Mucosa of descending colon (tissue), 3 donors: Measurements from ENCODE around the gene PALS1. TPM values are rescaled to one million over a fixed set of nuclear protein-coding genes. Genes with fewer than 3 reads are reported as not detected.

Experiments used
- ATAC-seq: fragments of 200-7000 bp; cut with Tn5 transposase; one replicate; pipeline ENCODE4 v1.9.1; 2020; ENCODE audit warnings: mild to moderate bottlenecking, moderate library complexity
- DNase-seq, 3 donors: peaks; one replicate each; pipeline ENCODE4 v3.0.0-alpha.2; 2020
- H3K36me3 ChIP-seq: fragments of 200-600 bp; one replicate; pipeline ENCODE4 v1.8.0; 2021; ENCODE audit warnings: low read depth, mild to moderate bottlenecking
- H3K4me1 ChIP-seq: fragments of 200-600 bp; one replicate; pipeline ENCODE4 v1.8.0; 2021; ENCODE audit warnings: low read depth, mild to moderate bottlenecking
- H3K4me3 ChIP-seq: fragments of 200-600 bp; one replicate; pipeline ENCODE4 v1.8.0; 2021; ENCODE audit warnings: mild to moderate bottlenecking
- H3K9me3 ChIP-seq: fragments of 200-600 bp; one replicate; pipeline ENCODE4 v1.8.0; 2021; ENCODE audit warnings: mild to moderate bottlenecking
- intact Hi-C, 2 donors: fragments of 100-400 bp; cut with DNase I in 1 of 2; cut with micrococcal nuclease in 1 of 2; formaldehyde crosslinking; loops; one replicate each; pipeline versions ENCODE4 v1.11.0 to v1.11.1; 2022; cut with DNase I, micrococcal nuclease
- total RNA-seq, 3 donors: library from RNA; stranded (reverse); fragmentation: NEBNext Ultra II Directional in 2 of 3; extraction: Animal tissue kit (Norgen Biotek cat#: 25700) in 2 of 3; gene quantifications; one replicate each; pipeline versions ENCODE4 v1.2.1 to v1.2.4, GENCODE V29; 2021 to 2023
- TF ChIP-seq, protein P1 (sequence below): fragments of 200-600 bp; IDR thresholded peaks from one replicate; pipeline ENCODE4 v1.8.0; 2022; ENCODE audit warnings: antibody characterized with exemption, mild to moderate bottlenecking
- donor health status: DM: no; HTN: no; CAD: no; lungs with moderate emphysema.
- donor health status: DM: no; HTN: no; CAD: no.
- donor health status: DM: no; HTN: yes; CAD: no.

Gene PALS1
- total RNA-seq, 3 donors from 2014 or later, result 37.0 to 55.2 (median 44.3) TPM

DNA sequence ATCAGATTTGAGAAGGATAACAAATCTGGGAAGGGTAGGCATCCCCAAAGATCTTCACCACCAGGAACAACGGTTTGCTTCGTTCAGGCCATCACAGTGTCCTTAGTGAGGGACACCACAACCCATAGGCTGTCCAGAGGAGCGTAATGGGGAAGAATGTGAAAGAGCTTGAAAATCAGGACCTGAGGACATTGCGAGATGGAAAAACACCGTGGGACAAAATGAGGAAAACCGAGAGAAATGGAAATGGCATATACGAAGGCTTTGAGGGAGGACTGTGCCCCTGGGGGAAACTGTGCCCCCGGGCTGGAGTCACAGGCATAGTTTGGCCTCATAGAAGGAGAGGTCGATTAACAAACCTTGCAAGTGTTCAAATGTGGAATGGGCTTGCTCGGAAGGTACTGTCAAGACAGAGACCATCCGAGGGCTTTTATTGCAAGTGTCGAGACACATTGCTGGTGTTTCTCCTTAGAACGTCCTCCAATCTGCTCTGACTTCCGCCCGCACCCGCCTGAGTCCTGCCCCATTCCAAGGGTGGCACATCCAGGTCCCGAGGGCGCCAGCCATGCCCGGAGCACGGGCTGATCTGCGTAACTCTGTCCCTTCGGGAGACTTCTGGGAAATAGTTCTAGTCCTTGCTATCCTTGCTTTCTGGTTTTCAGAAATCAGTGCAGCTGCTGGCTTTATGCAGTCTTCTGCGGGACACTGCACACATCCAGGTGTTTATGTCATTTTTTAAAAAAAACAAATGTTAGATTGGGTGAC lies 885 bp upstream of the PALS1 start:
- TF ChIP-seq, protein P1, sequence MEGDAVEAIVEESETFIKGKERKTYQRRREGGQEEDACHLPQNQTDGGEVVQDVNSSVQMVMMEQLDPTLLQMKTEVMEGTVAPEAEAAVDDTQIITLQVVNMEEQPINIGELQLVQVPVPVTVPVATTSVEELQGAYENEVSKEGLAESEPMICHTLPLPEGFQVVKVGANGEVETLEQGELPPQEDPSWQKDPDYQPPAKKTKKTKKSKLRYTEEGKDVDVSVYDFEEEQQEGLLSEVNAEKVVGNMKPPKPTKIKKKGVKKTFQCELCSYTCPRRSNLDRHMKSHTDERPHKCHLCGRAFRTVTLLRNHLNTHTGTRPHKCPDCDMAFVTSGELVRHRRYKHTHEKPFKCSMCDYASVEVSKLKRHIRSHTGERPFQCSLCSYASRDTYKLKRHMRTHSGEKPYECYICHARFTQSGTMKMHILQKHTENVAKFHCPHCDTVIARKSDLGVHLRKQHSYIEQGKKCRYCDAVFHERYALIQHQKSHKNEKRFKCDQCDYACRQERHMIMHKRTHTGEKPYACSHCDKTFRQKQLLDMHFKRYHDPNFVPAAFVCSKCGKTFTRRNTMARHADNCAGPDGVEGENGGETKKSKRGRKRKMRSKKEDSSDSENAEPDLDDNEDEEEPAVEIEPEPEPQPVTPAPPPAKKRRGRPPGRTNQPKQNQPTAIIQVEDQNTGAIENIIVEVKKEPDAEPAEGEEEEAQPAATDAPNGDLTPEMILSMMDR, result no peak
- Histone ChIP-seq H3K4me1 (peaks cover 16% of the 10 kb centered on the region), H3K36me3 (no peaks in the 10 kb centered on the region), H3K9me3 (no peaks in the 10 kb centered on the region), H3K4me3 (peak overlapping the region; percentile 96)
- intact Hi-C loops, result no loop called here
- ATAC-seq (peak; percentile 73), DNase-seq (peak; percentile 83 to 86 (median 84))

DNA sequence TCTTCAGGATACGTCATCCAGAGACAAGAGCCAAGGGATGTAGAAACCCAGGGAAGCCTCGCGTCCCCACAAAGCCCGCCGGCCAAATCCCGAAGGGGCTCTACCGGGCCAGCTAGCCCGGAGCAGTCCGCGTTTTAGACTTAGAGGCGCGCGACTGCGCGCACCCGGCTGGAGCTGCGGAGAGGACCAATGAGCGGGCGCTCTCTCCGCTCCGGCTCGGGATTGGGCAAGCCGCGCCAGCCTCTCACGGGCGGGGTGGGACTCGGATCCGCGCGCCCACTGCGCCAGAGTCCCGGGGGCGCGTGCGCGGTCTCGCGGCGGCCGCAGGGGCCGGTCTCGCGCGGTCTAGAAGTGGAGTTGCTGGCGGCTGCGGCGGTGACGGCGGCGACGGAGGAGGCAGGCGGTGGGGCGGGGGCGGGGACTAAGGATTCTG lies 241 bp upstream of the PALS1 start:
- H3K36me3 ChIP-seq, result no peaks in the 10 kb centered on the region
- ATAC-seq, result peak; percentile 94
- peak; percentile 95 to 98 (median 97) for DNase-seq
- TF ChIP-seq, protein P1, result no peak
- intact Hi-C loops, result no loop called here
- H3K4me3 ChIP-seq, result peak overlapping the region; percentile 96
- H3K4me1 ChIP-seq, result peaks cover 16% of the 10 kb centered on the region
- H3K9me3 ChIP-seq, result no peaks in the 10 kb centered on the region

DNA sequence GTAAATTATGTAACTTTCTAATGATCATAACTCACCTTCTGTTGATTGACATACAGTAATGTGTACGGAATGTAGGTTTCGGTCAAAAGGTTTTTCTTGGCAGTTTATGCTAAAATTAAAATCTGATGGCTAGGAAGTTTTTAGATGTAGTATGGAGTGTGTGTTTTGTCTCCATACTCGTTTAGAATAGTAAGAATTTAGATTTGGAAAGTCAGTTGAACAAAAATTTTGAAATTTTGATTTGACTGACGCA lies 859 bp downstream of the PALS1 start:
- H3K4me3 ChIP-seq, result peak overlapping the region; percentile 96
- DNase-seq (no peak), ATAC-seq (no peak)
- no peaks in the 10 kb centered on the region for H3K36me3 ChIP-seq
- intact Hi-C loops, result no loop called here
- TF ChIP-seq, protein P1, result no peak
- H3K4me1 ChIP-seq, result peaks cover 16% of the 10 kb centered on the region
- H3K9me3 ChIP-seq, result no peaks in the 10 kb centered on the region

DNA sequence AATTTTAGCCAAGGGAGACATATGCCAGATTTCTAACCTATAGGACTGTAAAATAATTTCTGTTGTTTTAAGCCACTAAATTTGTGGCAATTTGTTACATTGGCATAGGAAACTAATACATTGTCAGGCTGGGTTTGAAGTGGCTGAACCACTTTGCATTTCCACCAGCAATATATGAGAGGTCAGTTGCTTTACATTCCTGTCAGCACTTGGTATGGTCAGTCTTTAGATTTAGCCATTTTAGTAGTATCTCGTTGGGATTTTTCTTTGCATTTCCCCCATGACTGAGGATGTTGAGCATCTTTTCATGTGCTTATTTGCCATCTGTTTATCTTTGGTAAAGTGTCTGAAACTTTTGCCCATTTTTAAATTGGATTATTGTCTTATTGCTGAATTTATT lies 3.9 kb downstream of the PALS1 start:
- H3K9me3 ChIP-seq, result no peaks in the 10 kb centered on the region
- DNase-seq, result no peak
- TF ChIP-seq, protein P1, result no peak
- peaks cover 16% of the 10 kb centered on the region for H3K4me1 ChIP-seq
- H3K36me3 ChIP-seq, result no peaks in the 10 kb centered on the region
- no peak overlapping the region for H3K4me3 ChIP-seq
- no peak for ATAC-seq
- intact Hi-C loops, result no loop called here

DNA sequence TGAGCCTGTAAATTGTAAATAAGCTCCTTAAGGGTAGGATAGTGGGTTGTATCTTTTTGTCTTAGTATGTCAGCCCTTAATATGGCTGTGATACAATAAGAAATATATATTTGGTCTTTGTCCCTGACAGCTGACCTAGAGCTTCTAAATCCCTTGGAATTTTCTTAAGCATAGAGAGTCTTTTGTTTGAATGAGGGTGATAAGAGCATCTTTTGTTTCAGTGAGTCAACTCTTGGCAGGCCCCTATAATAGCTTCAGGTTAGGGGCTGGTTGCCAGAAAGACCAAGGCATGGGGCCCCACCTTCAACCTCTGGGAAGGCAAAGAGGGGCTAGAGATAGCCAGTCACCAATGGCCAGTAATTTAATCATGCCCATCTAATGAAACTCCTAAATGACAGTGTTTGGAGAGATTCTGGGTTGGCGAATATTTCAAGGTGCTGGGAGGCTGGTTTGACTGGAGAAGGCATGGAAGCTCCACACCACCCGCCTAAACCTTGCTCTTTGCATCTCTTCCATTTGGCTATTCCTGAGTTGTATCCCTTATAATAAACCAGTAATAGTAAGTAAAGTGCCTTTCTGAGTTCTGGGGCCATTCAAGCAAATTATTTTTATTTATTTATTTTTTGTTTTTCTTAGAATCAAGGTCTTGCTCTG lies 10.5 kb downstream of the PALS1 start:
- intact Hi-C loops, result no loop called here
- TF ChIP-seq, protein P1, result no peak
- Histone ChIP-seq H3K4me3 (no peak overlapping the region), H3K4me1 (peaks cover 8% of the 10 kb centered on the region), H3K36me3 (no peaks in the 10 kb centered on the region), H3K9me3 (no peaks in the 10 kb centered on the region)
- DNase-seq (no peak), ATAC-seq (no peak)
